Loucy (cell line): ENCODE results near the gene MELK.
A peak's percentile ranks its signal among the peaks of the same experiment; 100 is the strongest.

Experiments
- EZH2phosphoT487 ChIP-seq: fragments of 200-600 bp; IDR thresholded peaks from 2 replicates; pipeline ENCODE4 v1.6.1; 2018; ENCODE audit warnings: antibody characterized with exemption, mild to moderate bottlenecking, moderate library complexity, borderline replicate concordance
- TF ChIP-seq, protein P1 (sequence below): fragments of 200-600 bp; sonication (generic); conservative IDR thresholded peaks from 2 replicates; pipeline ENCODE4 v1.5.1; 2014; ENCODE audit warnings: mild to moderate bottlenecking, antibody characterized with exemption, low read length

DNA sequence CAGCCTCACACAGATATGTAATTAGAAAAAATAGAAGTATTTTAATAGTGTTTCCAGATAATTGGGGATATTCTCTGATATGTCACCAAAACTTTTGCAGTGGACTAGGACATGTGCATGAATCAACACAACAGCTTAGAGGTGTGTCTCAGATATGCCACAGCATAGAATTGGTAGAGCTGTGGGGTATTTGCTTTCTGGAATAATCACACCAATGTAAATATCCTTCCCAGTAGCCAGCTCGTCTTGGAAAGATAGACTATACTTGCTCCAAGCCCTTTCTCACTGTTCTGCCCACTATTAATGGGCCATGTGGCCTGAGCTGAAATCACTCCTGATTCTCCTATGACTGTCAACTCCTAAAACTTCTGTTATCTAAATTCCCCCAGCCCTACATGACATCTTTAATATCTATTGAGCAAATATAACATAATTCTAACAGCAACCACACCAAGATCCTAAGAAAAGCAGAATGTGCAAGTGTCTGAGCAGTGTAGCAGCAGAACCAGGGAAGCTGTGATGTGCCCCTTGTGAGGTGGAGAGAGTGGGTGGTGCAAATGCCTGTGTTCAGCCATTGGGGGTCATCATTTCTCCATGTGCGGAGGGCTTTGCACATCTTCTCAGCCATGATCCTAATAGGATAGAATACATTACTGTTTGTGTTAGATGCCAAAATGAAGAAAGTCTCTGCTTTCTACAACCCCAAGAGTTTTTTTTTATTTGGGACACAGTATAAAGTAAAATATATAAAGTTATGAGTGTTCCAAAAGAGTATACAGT, 65.0 kb downstream of the MELK start:
- TF ChIP-seq, protein P1, sequence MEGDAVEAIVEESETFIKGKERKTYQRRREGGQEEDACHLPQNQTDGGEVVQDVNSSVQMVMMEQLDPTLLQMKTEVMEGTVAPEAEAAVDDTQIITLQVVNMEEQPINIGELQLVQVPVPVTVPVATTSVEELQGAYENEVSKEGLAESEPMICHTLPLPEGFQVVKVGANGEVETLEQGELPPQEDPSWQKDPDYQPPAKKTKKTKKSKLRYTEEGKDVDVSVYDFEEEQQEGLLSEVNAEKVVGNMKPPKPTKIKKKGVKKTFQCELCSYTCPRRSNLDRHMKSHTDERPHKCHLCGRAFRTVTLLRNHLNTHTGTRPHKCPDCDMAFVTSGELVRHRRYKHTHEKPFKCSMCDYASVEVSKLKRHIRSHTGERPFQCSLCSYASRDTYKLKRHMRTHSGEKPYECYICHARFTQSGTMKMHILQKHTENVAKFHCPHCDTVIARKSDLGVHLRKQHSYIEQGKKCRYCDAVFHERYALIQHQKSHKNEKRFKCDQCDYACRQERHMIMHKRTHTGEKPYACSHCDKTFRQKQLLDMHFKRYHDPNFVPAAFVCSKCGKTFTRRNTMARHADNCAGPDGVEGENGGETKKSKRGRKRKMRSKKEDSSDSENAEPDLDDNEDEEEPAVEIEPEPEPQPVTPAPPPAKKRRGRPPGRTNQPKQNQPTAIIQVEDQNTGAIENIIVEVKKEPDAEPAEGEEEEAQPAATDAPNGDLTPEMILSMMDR = peak; percentile 56
- no peak for TF ChIP-seq EZH2phosphoT487
